ENCODE measurements around the gene NAALADL2. TPM values are rescaled to one million over a fixed set of nuclear protein-coding genes. Genes with fewer than 3 reads are reported as not detected.

The NAALADL2 gene
- total and polyA plus RNA-seq, 8 donors = 0.76 to 15.4 (median 7.9) TPM

DNA sequence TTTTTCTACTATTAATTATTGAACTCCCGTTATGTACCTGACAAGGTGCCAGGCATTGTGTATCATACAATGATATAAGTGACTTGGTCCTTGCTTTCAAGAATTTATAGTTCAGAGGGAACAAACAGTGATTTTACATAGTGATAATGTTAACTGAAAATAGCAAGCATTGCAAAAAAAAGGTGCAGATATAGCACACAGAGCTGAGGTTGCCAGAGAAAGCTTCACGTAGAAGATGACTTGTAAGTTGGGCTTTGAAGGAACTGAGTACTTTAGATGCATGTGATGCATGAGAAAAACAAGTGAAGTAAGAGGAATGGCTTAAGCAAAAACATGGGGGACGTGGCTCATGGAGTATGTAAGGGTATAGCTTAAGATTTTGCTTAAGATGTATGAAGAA is 584.5 kb downstream of the NAALADL2 start:
- intact Hi-C loops (cut with DNase I) = no loop called here
- no peak for DNase-seq
- no peaks in the 10 kb centered on the region for H3K4me1 ChIP-seq
- no peaks in the 10 kb centered on the region for H3K36me3 ChIP-seq
- no peaks in the 10 kb centered on the region for H3K27me3 ChIP-seq
- TF ChIP-seq CTCF (IDR thresholded peaks at IDR 0.05) = no peak
- ATAC-seq = no peak
- H3K27ac ChIP-seq = no peak overlapping the region
- H3K9me3 ChIP-seq = no peaks in the 10 kb centered on the region
- H3K4me3 ChIP-seq = no peak overlapping the region
- FAIRE-seq = no peak
- 64 to 83% methylated on average over 3 of the region's 3 CpGs for WGBS, 2 donors

- DNase-seq (no peak), ATAC-seq (no peak), FAIRE-seq (no peak)
- no peaks in the 10 kb centered on the region for H3K9me3 ChIP-seq
- 93 to 95% methylated on average over 3 of the region's 3 CpGs for WGBS, 2 donors
- no peak for TF ChIP-seq CTCF (IDR thresholded peaks at IDR 0.05)
- intact Hi-C loops (cut with DNase I) = no loop called here
- no peaks in the 10 kb centered on the region for H3K36me3 ChIP-seq
- no peak overlapping the region for H3K27ac ChIP-seq
- H3K4me3 ChIP-seq = no peak overlapping the region
- no peaks in the 10 kb centered on the region for H3K4me1 ChIP-seq
- no peaks in the 10 kb centered on the region for H3K27me3 ChIP-seq
These were observed 586.6 kb downstream of the NAALADL2 start for GRCh38 chr3:175445741-175446140.

DNA sequence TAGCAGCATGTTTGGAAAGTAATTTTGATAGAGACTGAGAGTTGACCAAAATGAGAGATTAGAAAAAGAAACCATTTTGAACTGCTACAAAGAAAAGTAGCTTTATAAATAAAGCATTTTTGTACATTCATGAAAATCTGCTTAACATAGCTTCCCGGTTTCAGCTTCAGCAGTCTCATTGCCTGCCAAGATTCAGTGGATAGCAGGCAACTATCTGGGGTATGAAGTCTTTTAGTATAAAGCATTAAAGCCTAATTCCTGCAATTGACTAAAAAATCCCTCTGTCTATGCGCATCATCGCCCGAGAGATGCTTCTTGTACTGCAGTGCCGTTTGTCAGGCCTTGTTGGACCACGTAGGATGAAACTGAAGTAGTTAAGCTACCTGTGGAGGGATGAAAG is 588.4 kb downstream of the NAALADL2 start:
- WGBS, 2 donors = 86 to 93% methylated on average over 6 of the region's 6 CpGs
- no peak for TF ChIP-seq CTCF (IDR thresholded peaks at IDR 0.05)
- Histone ChIP-seq H3K36me3 (no peaks in the 10 kb centered on the region), H3K4me3 (no peak overlapping the region), H3K27me3 (no peaks in the 10 kb centered on the region), H3K27ac (no peak overlapping the region), H3K4me1 (no peaks in the 10 kb centered on the region), H3K9me3 (no peaks in the 10 kb centered on the region)
- DNase-seq (no peak), ATAC-seq (no peak), FAIRE-seq (no peak)
- intact Hi-C loops (cut with DNase I) = no loop called here

- Histone ChIP-seq H3K4me1 (no peaks in the 10 kb centered on the region), H3K36me3 (no peaks in the 10 kb centered on the region), H3K27me3 (no peaks in the 10 kb centered on the region), H3K9me3 (no peaks in the 10 kb centered on the region), H3K27ac (no peak overlapping the region), H3K4me3 (no peak overlapping the region)
- FAIRE-seq (no peak), DNase-seq (no peak), ATAC-seq (no peak)
- 82 to 86% methylated on average over 3 of the region's 3 CpGs for WGBS, 2 donors
- TF ChIP-seq CTCF (IDR thresholded peaks at IDR 0.05) = no peak
- intact Hi-C loops (cut with DNase I) = no loop called here
These were observed 594.2 kb downstream of the NAALADL2 start for GRCh38 chr3:175453361-175453760.

GRCh38 chr3:175456466-175456865 is 597.3 kb downstream of the NAALADL2 start:
- H3K27me3 ChIP-seq = no peaks in the 10 kb centered on the region
- DNase-seq (no peak), ATAC-seq (no peak), FAIRE-seq (no peak)
- no peaks in the 10 kb centered on the region for H3K9me3 ChIP-seq
- H3K4me3 ChIP-seq = no peak overlapping the region
- no peak for TF ChIP-seq CTCF (IDR thresholded peaks at IDR 0.05)
- H3K4me1 ChIP-seq = no peaks in the 10 kb centered on the region
- H3K36me3 ChIP-seq = no peaks in the 10 kb centered on the region
- intact Hi-C loops (cut with DNase I) = no loop called here
- 52% methylated on average over 2 of the region's 2 CpGs for WGBS, 2 donors
- no peak overlapping the region for H3K27ac ChIP-seq
